HG02763 (cell line): ENCODE measurements around the gene CCDC106.

Experiments used
- ATAC-seq: cut with Tn5 transposase; IDR thresholded peaks from one replicate; pipeline ENCODE4 v1.9.1; 2021; ENCODE audit warnings: mild to moderate bottlenecking, moderate library complexity; ENCODE audit not compliant: unreplicated experiment

CCDC106 gene

DNA sequence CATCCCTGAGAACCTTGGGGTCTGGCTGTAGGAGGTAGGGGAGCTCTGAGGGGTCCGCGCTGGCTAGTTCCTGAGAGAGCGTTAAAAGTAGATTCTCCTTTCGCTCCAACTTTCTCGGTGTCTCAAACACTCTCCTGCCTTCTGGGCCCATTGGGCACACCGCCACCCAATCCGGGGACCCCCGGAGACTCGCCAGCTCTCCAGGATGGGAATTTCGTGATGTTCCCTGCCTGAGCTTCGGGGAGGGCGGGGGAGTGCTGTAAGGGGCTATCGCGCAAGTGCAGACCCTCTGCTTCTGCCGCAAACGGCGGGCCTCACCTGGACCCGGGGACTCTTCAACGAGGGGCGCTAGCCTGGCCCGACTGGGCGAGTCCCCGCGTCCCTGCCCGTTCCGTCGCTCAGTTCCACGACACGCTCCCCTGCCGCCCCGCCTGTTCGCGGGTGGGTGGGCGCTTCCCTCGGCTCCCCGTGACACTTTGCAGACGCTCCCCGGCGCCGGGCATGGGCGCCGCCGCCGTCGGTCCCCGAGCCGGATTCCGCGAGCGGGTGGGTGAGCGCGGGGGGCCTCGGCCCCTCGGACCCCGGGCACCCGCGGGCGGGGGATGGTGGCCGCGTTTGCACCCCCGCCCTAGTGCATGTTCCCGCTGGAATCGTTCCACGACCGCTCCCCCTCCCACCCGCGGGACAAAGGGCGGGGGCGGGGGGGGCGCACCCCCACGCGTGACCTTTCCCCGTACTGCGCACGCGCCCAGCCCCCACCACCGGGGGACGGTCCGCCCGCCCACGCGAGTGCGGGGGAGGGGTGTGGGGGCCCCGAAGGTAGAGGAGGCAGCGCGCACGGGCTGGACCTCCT is at the start of gene CCDC106:
CCDC106 (plus strand) TSS at position 481 of the 853 bp plus-strand sequence. CDS start 835 bp downstream, outside the sequence.
- peak; percentile 32 for ATAC-seq

DNA sequence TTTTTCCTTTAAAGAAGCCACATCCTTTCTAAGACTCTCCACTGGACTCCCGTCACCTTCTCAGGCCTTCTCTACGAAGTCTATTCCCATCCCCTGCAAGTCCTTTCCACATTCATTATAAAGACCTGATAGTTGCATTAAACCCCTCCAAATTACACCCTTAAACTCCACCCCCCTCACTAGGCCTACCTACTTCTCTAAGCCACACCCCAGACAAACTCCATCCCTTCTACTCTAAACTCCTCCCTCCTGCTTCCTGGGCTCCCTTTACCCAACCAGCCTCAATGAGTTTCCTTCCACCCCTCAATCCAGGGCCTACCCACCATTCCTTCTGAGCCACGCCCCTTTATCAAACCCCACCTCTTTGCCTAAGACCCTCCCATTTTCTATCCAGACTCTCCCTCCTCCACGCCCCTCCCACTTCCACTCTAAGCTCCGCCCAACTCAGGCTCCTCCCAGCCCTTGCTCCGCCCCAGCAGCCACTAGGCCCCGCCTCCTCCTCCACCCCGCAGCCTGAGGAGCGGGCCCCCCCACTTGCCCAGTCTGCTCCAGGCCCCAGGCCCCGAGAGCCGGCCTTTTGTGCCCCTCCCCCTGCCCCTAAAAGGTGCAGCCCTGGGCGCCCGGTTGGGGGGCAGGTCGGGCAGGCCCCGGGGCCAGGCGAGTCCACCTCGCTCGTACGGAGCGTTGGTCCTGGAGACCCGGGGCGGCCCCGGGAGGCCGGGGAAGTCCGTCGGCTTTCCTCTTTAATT is 49.1 kb upstream of the CCDC106 start:
- peak; percentile 46 for ATAC-seq

DNA sequence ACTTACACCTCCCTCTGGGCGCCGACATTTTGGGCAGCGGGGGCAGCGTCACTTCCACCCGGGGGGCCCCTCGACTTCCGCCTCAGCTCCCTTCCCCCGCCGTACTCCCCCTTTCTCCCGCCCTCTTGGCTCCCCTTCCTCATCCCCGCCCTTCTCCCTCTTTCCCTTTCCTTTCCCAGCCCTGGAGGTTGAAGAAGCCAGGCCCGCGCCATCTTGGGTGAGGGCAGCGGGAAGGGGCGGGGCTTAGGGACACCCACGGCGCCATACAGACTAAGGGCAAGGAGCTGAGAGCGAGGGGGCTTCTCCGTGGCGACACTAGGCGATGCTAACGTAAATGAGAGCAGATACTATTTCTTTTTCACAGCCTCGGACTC is 48.6 kb upstream of the CCDC106 start, which contains the start of gene FIZ1:
FIZ1 (minus strand) TSS at position 50 of the 374 bp plus-strand sequence. CDS start 1,652 bp downstream, outside the sequence.
- peak; percentile 57 for ATAC-seq

DNA sequence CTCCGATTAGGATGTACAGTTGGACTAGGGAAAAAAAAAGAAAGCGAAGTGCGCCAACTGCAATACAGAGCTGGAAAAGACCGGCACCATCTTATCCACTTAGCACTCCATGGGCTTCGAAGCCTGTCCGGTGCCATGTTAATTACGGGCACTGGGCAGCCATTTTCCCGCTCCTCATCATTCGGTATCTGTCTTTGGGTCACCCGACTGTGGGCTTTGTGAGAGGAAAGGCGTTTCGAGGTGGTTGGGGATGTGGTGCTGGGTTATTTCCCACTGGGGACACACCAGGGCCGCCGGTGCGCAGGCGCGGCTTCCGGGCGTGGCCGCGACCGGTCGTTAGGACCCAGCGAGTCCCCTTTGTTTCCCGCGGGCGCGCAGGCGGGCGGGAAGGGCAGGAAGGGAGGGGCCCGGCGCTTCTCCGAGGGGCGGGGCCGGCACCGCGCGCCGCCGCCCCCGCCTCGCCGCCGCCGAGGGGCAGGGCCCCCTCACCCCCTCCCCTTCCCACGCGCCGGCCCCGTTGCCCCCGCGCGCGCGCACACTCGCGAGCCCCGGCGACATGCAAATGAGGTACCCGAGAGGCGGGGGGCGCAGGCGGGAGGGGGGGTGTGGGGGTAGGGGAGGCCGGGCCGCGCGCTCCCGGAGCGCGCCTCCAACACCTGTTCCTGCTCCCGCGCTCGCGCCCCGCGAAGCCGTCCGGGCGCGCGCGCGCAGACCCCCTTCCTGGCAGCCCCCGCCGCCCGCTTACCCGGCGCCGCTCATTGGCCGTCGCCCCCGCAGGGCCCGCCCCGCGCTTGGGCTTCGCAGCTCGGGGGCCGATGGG is 48.0 kb upstream of the CCDC106 start, which contains the start of gene ZNF524:
ZNF524 (plus strand) TSS at position 447 of the 820 bp plus-strand sequence. CDS start 1,825 bp downstream, outside the sequence.
- peak; percentile 43 for ATAC-seq

GRCh38 chr19:55600662-55601028 is 47.4 kb upstream of the CCDC106 start:
- ATAC-seq: no peak

GRCh38 chr19:55601084-55601483 is 46.9 kb upstream of the CCDC106 start:
- no peak for ATAC-seq

- ATAC-seq: no peak
Observed at GRCh38 chr19:55602104-55603001, 45.7 kb upstream of the CCDC106 start.

- ATAC-seq: no peak
Observed at GRCh38 chr19:55603115-55603514, 44.9 kb upstream of the CCDC106 start.

- no peak for ATAC-seq
Observed at GRCh38 chr19:55603581-55604292, 44.3 kb upstream of the CCDC106 start.

DNA sequence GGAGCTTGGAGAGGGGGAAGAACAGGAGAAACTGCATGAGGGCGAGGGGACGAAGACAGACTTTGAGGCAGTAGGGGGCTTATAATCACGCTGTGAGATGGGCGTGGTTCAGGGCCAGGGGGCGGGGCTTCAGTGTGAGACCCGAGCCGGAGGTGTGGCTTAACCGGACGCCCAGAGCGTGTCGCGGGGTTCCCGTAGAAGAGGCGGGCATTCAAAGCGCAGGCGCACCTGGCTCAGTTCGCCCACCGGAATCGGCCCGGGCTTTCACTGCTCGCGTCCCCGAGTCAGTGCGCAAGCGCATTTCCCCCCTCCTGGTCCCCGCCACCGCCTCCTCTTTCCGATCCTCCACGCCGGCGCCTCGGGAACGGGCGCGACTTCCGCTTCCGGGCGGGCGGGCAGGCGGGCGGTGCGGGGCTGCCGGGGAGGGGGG is 42.8 kb upstream of the CCDC106 start:
- ATAC-seq: peak; percentile 72

DNA sequence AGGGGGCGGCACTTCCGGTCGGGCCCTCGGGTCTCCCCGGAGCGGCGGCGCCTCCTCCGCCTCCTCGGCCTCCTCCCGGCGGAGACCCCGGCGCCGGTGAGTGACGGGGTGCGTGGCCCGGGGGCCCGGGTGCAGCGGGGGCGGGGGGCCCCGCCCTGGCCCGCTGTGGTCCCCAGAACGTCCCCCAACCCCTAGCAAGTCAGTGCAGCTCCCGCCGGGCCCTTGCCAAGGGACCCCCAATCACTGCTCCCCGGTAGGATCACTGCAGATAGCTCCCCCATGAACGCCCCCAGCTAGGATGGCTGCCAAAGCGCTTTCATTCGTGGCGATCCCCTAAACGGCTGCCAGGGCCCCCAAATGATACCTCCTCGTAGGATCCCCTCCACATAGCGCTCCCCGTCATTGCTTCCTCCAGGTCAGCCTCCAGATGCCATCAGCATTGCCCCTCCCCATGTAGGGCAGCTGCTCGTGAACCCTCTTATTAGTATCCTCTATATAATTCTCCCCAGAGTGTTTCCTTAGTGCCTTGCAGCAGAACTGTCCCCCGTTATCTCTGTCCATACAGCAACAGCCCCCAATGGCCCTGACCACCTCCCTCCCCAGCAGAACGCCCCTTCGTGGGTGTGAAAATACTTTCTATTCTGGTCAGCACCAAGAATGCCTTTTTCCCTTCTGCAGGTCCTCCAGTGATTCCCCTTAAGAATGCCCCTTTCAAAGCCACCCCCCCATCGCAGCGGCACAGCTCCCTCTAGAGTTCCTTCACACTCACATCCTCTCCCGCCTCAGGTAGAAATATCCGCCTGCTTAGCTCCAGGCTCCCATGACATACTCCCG is 42.2 kb upstream of the CCDC106 start, which contains the start of gene ZNF865:
ZNF865 (plus strand) TSS at position 11 of the 834 bp plus-strand sequence. CDS start 7,972 bp downstream, outside the sequence.
- ATAC-seq: peak; percentile 4

- no peak for ATAC-seq
Observed at GRCh38 chr19:55606471-55606787, 41.6 kb upstream of the CCDC106 start.

DNA sequence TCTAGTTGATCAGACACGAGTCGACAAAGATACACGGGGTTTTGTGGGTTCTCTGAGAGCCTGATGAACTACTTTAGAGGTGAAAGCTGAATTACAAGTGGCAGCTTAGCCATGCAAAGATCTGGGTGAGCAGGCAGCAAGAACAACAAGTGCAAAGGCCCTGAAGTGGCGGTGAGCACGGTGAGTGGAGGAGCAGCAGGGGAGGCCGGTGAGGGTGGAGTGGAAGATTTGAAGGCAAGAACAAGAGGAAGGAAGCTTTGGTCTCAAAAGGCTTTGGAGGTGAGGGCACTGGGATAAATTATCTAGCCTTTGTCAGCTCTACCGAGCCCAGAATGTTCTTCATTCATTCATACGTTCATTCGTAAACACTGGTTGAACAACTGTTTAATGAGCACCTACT is 41.2 kb upstream of the CCDC106 start:
- no peak for ATAC-seq

GRCh38 chr19:55609326-55609725 is 38.7 kb upstream of the CCDC106 start:
- ATAC-seq: no peak

GRCh38 chr19:55611300-55611982 is 36.6 kb upstream of the CCDC106 start:
- no peak for ATAC-seq

- no peak for ATAC-seq
Observed at GRCh38 chr19:55611983-55612645, 35.9 kb upstream of the CCDC106 start.

DNA sequence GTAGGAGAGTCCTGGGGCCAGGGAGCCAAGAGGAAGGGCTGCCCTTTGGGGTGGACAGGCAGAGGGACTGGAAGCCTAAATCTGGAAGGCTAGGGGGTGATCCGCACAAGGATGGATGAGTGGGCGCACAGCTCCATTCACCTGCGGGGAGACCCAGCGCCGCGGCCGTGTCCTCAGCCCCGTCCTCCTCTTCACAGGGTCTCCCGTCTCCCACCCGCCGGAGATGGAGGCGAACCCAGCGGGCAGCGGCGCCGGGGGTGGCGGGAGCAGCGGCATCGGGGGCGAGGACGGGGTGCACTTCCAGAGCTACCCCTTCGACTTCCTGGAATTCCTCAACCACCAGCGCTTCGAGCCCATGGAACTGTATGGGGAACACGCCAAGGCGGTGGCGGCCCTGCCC is 34.6 kb upstream of the CCDC106 start:
- ATAC-seq: no peak
